Parathyroid adenoma (tissue), 2 donors: ENCODE data around the gene CD300LG.
"Not testable (repeated sequence)": the region's sequence is repeated elsewhere in the genome, so short reads cannot be mapped to it uniquely, and the experiment has no call there.

ENCODE experiments used
- H2AFZ ChIP-seq: fragments of 300-600 bp; sonication (generic); one replicate; pipeline ENCODE4 v1.7.0; 2017; ENCODE audit warnings: antibody characterized with exemption, mild to moderate bottlenecking
- H3K27ac ChIP-seq: fragments of 300-600 bp; sonication (generic); one replicate; pipeline ENCODE4 v1.7.0; 2017
- H3K27me3 ChIP-seq: fragments of 300-600 bp; sonication (generic); one replicate; pipeline ENCODE4 v1.7.0; 2017; ENCODE audit warnings: low read length; ENCODE audit not compliant: control insufficient read depth, insufficient read depth
- H3K36me3 ChIP-seq: fragments of 300-600 bp; sonication (generic); one replicate; pipeline ENCODE4 v1.7.0; 2017; ENCODE audit warnings: low read length; ENCODE audit not compliant: control insufficient read depth, insufficient read depth
- H3K4me1 ChIP-seq: fragments of 300-600 bp; sonication (generic); one replicate; pipeline ENCODE4 v1.7.0; 2017; ENCODE audit warnings: control low read depth
- H3K4me2 ChIP-seq: fragments of 300-600 bp; sonication (generic); one replicate; pipeline ENCODE4 v1.7.0; 2017; ENCODE audit warnings: low read length
- H3K4me3 ChIP-seq: fragments of 300-600 bp; sonication (generic); one replicate; pipeline ENCODE4 v1.7.0; 2017; ENCODE audit warnings: low read depth, low read length
- H3K79me2 ChIP-seq: fragments of 300-600 bp; sonication (generic); one replicate; pipeline ENCODE4 v1.7.0; 2017; ENCODE audit warnings: control low read depth
- H3K9ac ChIP-seq: fragments of 300-600 bp; sonication (generic); one replicate; pipeline ENCODE4 v1.7.0; 2017; ENCODE audit warnings: mild to moderate bottlenecking
- H3K9me3 ChIP-seq: fragments of 300-600 bp; sonication (generic); one replicate; pipeline ENCODE4 v1.7.0; 2017; ENCODE audit warnings: low read length; ENCODE audit not compliant: control insufficient read depth
- CTCF ChIP-seq: fragments of 300-600 bp; sonication (generic); IDR thresholded peaks from one replicate; pipeline ENCODE4 v1.7.0; 2017; ENCODE audit warnings: antibody characterized with exemption, mild to moderate bottlenecking
- donor health status: primary hyperparathyroidism.

The CD300LG gene

GRCh38 chr17:43882761-43883415 is 35.9 kb downstream of the CD300LG start:
- Histone ChIP-seq H3K27ac (no peak overlapping the region), H3K9ac (no peak overlapping the region), H3K4me2 (no peak overlapping the region), H3K27me3 (no peaks in the 10 kb centered on the region), H3K36me3 (no peaks in the 10 kb centered on the region), H3K79me2 (peaks cover 2% of the 10 kb centered on the region), H3K9me3 (no peaks in the 10 kb centered on the region), H3K4me3 (no peak overlapping the region), H2AFZ (no peak overlapping the region), H3K4me1 (peaks cover 5% of the 10 kb centered on the region)
- TF ChIP-seq CTCF = no peak

- no peaks in the 10 kb centered on the region for H3K79me2 ChIP-seq
- H3K9ac ChIP-seq = no peak overlapping the region
- no peak overlapping the region for H2AFZ ChIP-seq
- H3K4me2 ChIP-seq = no peak overlapping the region
- no peak for TF ChIP-seq CTCF
- no peak overlapping the region for H3K4me3 ChIP-seq
- H3K4me1 ChIP-seq = no peaks in the 10 kb centered on the region
- H3K27me3 ChIP-seq = no peaks in the 10 kb centered on the region
- no peak overlapping the region for H3K27ac ChIP-seq
- H3K36me3 ChIP-seq = no peaks in the 10 kb centered on the region
- H3K9me3 ChIP-seq = no peaks in the 10 kb centered on the region
These were observed 41.6 kb downstream of the CD300LG start for GRCh38 chr17:43888548-43888947.

DNA sequence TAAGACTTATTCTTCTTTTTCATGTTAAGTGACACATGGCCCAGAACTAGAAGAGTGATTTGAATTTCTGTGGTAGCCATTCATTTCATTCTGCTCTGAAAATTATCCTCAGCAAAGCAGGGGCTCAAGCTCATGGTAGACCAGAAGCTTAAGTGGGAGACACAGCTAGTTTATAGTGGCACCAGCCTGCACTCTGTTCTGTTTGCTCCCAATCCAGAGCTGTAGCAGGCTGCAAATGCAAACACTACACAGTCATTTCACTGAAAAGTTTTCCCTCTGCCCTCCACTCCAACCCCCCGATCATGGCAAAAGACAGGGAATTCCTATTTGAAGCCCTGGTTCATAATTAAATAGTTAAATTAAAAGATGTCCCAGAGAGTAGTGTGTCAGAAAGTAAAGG is 43.3 kb downstream of the CD300LG start:
- H3K4me1 ChIP-seq = no peaks in the 10 kb centered on the region
- no peak overlapping the region for H3K27ac ChIP-seq
- no peaks in the 10 kb centered on the region for H3K79me2 ChIP-seq
- H3K27me3 ChIP-seq = no peaks in the 10 kb centered on the region
- no peaks in the 10 kb centered on the region for H3K9me3 ChIP-seq
- H2AFZ ChIP-seq = no peak overlapping the region
- TF ChIP-seq CTCF = no peak
- H3K9ac ChIP-seq = no peak overlapping the region
- no peaks in the 10 kb centered on the region for H3K36me3 ChIP-seq
- H3K4me3 ChIP-seq = no peak overlapping the region
- H3K4me2 ChIP-seq = no peak overlapping the region

- Histone ChIP-seq H3K79me2 (peaks cover 10% of the 10 kb centered on the region), H3K27me3 (no peaks in the 10 kb centered on the region), H3K36me3 (no peaks in the 10 kb centered on the region), H3K4me1 (no peaks in the 10 kb centered on the region), H3K4me3 (no peak overlapping the region), H3K9me3 (no peaks in the 10 kb centered on the region), H3K4me2 (no peak overlapping the region), H3K27ac (no peak overlapping the region), H3K9ac (no peak overlapping the region), H2AFZ (no peak overlapping the region)
- TF ChIP-seq CTCF = no peak
These were observed 45.1 kb downstream of the CD300LG start for GRCh38 chr17:43891851-43892646.

- H3K79me2 ChIP-seq = peaks cover 12% of the 10 kb centered on the region
- H3K4me1 ChIP-seq = no peaks in the 10 kb centered on the region
- H3K27me3 ChIP-seq = no peaks in the 10 kb centered on the region
- TF ChIP-seq CTCF = no peak
- no peak overlapping the region for H3K4me3 ChIP-seq
- no peak overlapping the region for H3K9ac ChIP-seq
- no peaks in the 10 kb centered on the region for H3K9me3 ChIP-seq
- H3K4me2 ChIP-seq = no peak overlapping the region
- no peak overlapping the region for H2AFZ ChIP-seq
- no peak overlapping the region for H3K27ac ChIP-seq
- no peaks in the 10 kb centered on the region for H3K36me3 ChIP-seq
These were observed 45.6 kb downstream of the CD300LG start for GRCh38 chr17:43892647-43892952.

DNA sequence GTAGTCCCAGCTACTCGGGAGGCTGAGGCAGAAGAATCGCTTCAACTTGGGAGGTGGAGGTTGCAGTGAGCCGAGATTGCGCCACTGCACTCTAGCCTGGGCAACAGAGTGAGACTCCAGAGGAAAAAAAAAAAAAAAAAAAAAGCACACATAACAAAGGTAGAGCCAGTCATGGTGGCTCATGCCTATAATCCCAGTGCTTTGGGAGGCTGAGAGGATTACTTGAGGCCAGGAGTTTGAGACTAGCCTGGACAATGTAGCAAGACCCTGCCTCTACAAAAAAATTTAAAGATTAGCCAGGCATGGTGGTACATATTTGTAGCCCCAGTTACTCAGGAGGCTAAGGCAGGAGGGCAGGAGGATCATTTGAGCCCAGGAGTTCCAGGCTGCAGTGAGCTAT is 47.5 kb downstream of the CD300LG start:
- not testable (repeated sequence) for H2AFZ ChIP-seq, H3K4me2 ChIP-seq, H3K9ac ChIP-seq, H3K4me1 ChIP-seq, H3K27ac ChIP-seq, H3K4me3 ChIP-seq, H3K27me3 ChIP-seq, H3K36me3 ChIP-seq, H3K9me3 ChIP-seq
- H3K79me2 ChIP-seq = peaks cover 22% of the 10 kb centered on the region
